Tibial nerve (tissue), 4 donors: Measurements from ENCODE around the gene SLX9.

Experiments used
- EP300 ChIP-seq, 2 donors: sonication (generic); formaldehyde crosslinking; IDR thresholded peaks; one replicate each; pipeline ENCODE4 v1.6.1; 2017; ENCODE audit warnings: antibody characterized with exemption in 2 of 2, mild to moderate bottlenecking in 1 of 2
- POLR2A ChIP-seq, 2 donors: fragments of 450-650 bp; IDR thresholded peaks; one replicate each; pipeline ENCODE4 v1.6.1; 2017; ENCODE audit warnings: antibody characterized with exemption in 2 of 2, mild to moderate bottlenecking in 2 of 2, moderate library complexity in 2 of 2
- TF ChIP-seq, protein P1 (sequence below), 5 experiments: fragments of 200-600 bp in 3 of 5; fragments of 450-650 bp in 2 of 5; sonication (generic) in 3 of 5; IDR thresholded peaks; one replicate each; pipeline ENCODE4 v1.5.1; 2016 to 2019; ENCODE audit warnings: antibody characterized with exemption in 5 of 5, mild to moderate bottlenecking in 3 of 5, moderate library complexity in 2 of 5

DNA sequence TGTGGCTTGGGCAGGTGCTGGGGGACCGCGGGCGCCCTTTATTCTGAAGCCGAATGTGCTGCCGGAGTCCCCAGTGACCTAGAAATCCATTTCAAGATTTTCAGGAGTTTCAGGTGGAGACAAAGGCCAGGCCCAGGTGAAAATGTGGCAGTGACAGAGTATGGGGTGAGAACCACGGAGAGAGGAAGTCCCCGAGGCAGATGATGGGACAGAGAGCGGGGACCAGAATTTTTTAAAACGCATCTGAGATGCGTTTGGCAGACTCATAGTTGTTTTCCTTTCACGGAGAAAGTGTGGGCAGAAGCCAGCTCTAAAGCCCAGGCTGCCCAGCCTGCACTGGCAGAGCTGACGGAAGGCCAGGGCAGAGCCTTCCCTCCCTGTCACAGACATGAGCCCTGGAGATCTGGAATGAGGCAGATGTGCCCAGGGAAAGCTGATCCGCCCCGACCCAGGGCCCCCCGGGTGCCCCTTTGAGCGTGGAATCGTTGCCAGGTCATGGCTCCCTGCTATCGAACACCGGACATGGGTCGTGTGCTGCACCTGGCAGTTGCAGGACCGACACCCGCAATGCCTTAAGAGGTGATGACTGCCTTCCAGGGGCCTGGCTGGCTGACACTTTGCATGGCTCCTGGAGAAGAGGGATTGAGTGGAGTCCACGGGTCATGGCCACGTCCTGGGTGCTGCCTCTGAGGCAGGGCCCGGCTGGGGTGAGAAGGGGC, 6.5 kb upstream of the SLX9 start:
- TF ChIP-seq POLR2A (IDR thresholded peaks at IDR 0.05), result no peak
- TF ChIP-seq, protein P1, sequence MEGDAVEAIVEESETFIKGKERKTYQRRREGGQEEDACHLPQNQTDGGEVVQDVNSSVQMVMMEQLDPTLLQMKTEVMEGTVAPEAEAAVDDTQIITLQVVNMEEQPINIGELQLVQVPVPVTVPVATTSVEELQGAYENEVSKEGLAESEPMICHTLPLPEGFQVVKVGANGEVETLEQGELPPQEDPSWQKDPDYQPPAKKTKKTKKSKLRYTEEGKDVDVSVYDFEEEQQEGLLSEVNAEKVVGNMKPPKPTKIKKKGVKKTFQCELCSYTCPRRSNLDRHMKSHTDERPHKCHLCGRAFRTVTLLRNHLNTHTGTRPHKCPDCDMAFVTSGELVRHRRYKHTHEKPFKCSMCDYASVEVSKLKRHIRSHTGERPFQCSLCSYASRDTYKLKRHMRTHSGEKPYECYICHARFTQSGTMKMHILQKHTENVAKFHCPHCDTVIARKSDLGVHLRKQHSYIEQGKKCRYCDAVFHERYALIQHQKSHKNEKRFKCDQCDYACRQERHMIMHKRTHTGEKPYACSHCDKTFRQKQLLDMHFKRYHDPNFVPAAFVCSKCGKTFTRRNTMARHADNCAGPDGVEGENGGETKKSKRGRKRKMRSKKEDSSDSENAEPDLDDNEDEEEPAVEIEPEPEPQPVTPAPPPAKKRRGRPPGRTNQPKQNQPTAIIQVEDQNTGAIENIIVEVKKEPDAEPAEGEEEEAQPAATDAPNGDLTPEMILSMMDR (IDR thresholded peaks at IDR 0.05), result no peak
- no peak for TF ChIP-seq EP300 (IDR thresholded peaks at IDR 0.05)
